ENCODE data around the gene OR51T1. TPM values are rescaled to one million over a fixed set of nuclear protein-coding genes. Genes with fewer than 3 reads are reported as not detected.

The OR51T1 gene
- total RNA-seq, 2 donors from 2014 or later, result not detected

GRCh38 chr11:4919250-4919649 is 37.5 kb downstream of the OR51T1 start, which contains the start of gene OR51G2:
Gene OR51G2 (minus strand): TSS chr11:4919350. CDS start chr11:4915663, 3,687 bp downstream.
- TF ChIP-seq CTCF (IDR thresholded peaks at IDR 0.05), result no peak
- no peaks in the 10 kb centered on the region for H3K27me3 ChIP-seq
- no peak within 1 kb of the TSS for H3K27ac ChIP-seq
- H3K4me1 ChIP-seq, result no peaks in the 10 kb centered on the region
- H3K9me3 ChIP-seq, result no peaks in the 10 kb centered on the region
- DNase-seq (ENCODE audit: low spot score), result no peak
- no peak within 1 kb of the TSS for H3K4me3 ChIP-seq
- no peaks in the 10 kb centered on the region for H3K36me3 ChIP-seq

- TF ChIP-seq CTCF (IDR thresholded peaks at IDR 0.05), result no peak
- DNase-seq (ENCODE audit: low spot score), result no peak
Measured at GRCh38 chr11:4921796-4922195, 40.1 kb downstream of the OR51T1 start.

GRCh38 chr11:4922304-4922703 is 40.6 kb downstream of the OR51T1 start:
- Histone ChIP-seq H3K27ac (no peak overlapping the region), H3K36me3 (no peaks in the 10 kb centered on the region), H3K27me3 (no peaks in the 10 kb centered on the region), H3K4me3 (no peak overlapping the region), H3K4me1 (no peaks in the 10 kb centered on the region), H3K9me3 (no peaks in the 10 kb centered on the region)
- TF ChIP-seq CTCF (IDR thresholded peaks at IDR 0.05), result no peak
- no peak for DNase-seq (ENCODE audit: low spot score)

More at GRCh38 chr11:4921796-4922195, 40.1 kb downstream of the OR51T1 start:
- no peak overlapping the region for H3K4me3 ChIP-seq
- no peaks in the 10 kb centered on the region for H3K27me3 ChIP-seq
- no peaks in the 10 kb centered on the region for H3K36me3 ChIP-seq
- no peaks in the 10 kb centered on the region for H3K9me3 ChIP-seq
- H3K4me1 ChIP-seq, result no peaks in the 10 kb centered on the region
- H3K27ac ChIP-seq, result no peak overlapping the region

- Histone ChIP-seq H3K4me1 (no peaks in the 10 kb centered on the region), H3K27ac (no peak within 1 kb of the TSS), H3K27me3 (no peaks in the 10 kb centered on the region), H3K4me3 (no peak within 1 kb of the TSS), H3K36me3 (no peaks in the 10 kb centered on the region), H3K9me3 (no peaks in the 10 kb centered on the region)
- TF ChIP-seq CTCF (IDR thresholded peaks at IDR 0.05), result no peak
- no peak for DNase-seq (ENCODE audit: low spot score)
Measured at GRCh38 chr11:4924239-4924638, 42.5 kb downstream of the OR51T1 start, which contains the start of gene OR51G1. Gene OR51G1 (minus strand): TSS chr11:4924339. CDS start chr11:4924339, 0 bp downstream.

GRCh38 chr11:4926608-4927007 is 44.9 kb downstream of the OR51T1 start:
- no peak overlapping the region for H3K27ac ChIP-seq
- no peak for TF ChIP-seq CTCF (IDR thresholded peaks at IDR 0.05)
- H3K9me3 ChIP-seq, result no peaks in the 10 kb centered on the region
- no peak overlapping the region for H3K4me3 ChIP-seq
- DNase-seq (ENCODE audit: low spot score), result no peak
- no peaks in the 10 kb centered on the region for H3K4me1 ChIP-seq
- no peaks in the 10 kb centered on the region for H3K36me3 ChIP-seq
- H3K27me3 ChIP-seq, result no peaks in the 10 kb centered on the region

Other genes starting within 250 kb of the OR51T1 start
- gene OR51D1, start 244.4 kb upstream of the OR51T1 start, total RNA-seq, result not detected
- 1 to 10 TPM in 1 of 2 donors, under 1 TPM in 1; 0.12 to 1.3 TPM for gene OR51E1, start 237.9 kb upstream of the OR51T1 start, total RNA-seq
- gene OR51E2, start 184.0 kb upstream of the OR51T1 start, total RNA-seq, result under 1 TPM in 1 of 2 donors, not detected in 1; 0.15 TPM
- gene MMP26, start 177.1 kb upstream of the OR51T1 start, total RNA-seq, result not detected
- gene OR51F1, start 112.0 kb upstream of the OR51T1 start, total RNA-seq, result not detected
- not detected for gene OR52R1, start 77.5 kb upstream of the OR51T1 start, total RNA-seq
- not detected for gene OR51F2, start 60.6 kb upstream of the OR51T1 start, total RNA-seq
- gene OR51S1, start 32.7 kb upstream of the OR51T1 start, total RNA-seq, result not detected
- not detected for gene OR51A7, start 21.9 kb downstream of the OR51T1 start, total RNA-seq
- not detected for gene OR51G2, start 37.5 kb downstream of the OR51T1 start, total RNA-seq
- gene OR51G1, start 42.4 kb downstream of the OR51T1 start, total RNA-seq, result not detected
- not detected for gene OR51A4, start 65.7 kb downstream of the OR51T1 start, total RNA-seq
- not detected for gene OR51A2, start 73.8 kb downstream of the OR51T1 start, total RNA-seq
- not detected for gene OR51L1, start 113.0 kb downstream of the OR51T1 start, total RNA-seq
- not detected for gene OR52J3, start 164.6 kb downstream of the OR51T1 start, total RNA-seq
- not detected for gene OR52E2, start 177.7 kb downstream of the OR51T1 start, total RNA-seq
- not detected for gene OR52E1, start 187.7 kb downstream of the OR51T1 start, total RNA-seq

Data from right atrium auricular region (tissue), 2 donors.